Measurements from ENCODE around the gene SLC25A40.

Gene SLC25A40

GRCh38 chr7:87784424-87784823, 91.7 kb downstream of the SLC25A40 start:
- DNase-seq (ENCODE audit: low spot score) = no peak

Data from left forelimb (tissue), 1 donor.